ENCODE results near the gene EVI5L.

The EVI5L gene

GRCh38 chr19:7910321-7911161 is 80.5 kb downstream of the EVI5L start:
- no peak for DNase-seq (ENCODE audit: low spot score)

GRCh38 chr19:7911508-7912143 is 81.6 kb downstream of the EVI5L start:
- DNase-seq (ENCODE audit: low spot score), result no peak

GRCh38 chr19:7912144-7912696 is 82.2 kb downstream of the EVI5L start:
- DNase-seq (ENCODE audit: low spot score), result no peak

GRCh38 chr19:7912697-7913564 is 82.9 kb downstream of the EVI5L start:
- no peak for DNase-seq (ENCODE audit: low spot score)

GRCh38 chr19:7913652-7914051 is 83.6 kb downstream of the EVI5L start:
- no peak for DNase-seq (ENCODE audit: low spot score)

GRCh38 chr19:7914099-7914498 is 84.1 kb downstream of the EVI5L start:
- DNase-seq (ENCODE audit: low spot score), result no peak
